Glutamatergic neuron (in vitro differentiated cells): ENCODE measurements around the gene SUN1. TPM values are rescaled to one million over a fixed set of nuclear protein-coding genes. Genes with fewer than 3 reads are reported as not detected.

Experiments used
- DNase-seq: peaks from one replicate; pipeline ENCODE4 v3.0.0; 2022
- H3K27ac Mint-ChIP-seq: one replicate; pipeline ENCODE4 v1.8.0; 2020; ENCODE audit warnings: mild to moderate bottlenecking, mixed read lengths, inconsistent platforms; ENCODE audit not compliant: unreplicated experiment
- H3K27me3 Mint-ChIP-seq: one replicate; pipeline ENCODE4 v1.8.0; 2020; ENCODE audit warnings: mild to moderate bottlenecking, moderate library complexity, mixed read lengths, inconsistent platforms; ENCODE audit not compliant: unreplicated experiment
- H3K36me3 Mint-ChIP-seq: one replicate; pipeline ENCODE4 v1.8.0; 2020; ENCODE audit warnings: mild to moderate bottlenecking, mixed read lengths, inconsistent platforms; ENCODE audit not compliant: unreplicated experiment
- H3K4me1 Mint-ChIP-seq: one replicate; pipeline ENCODE4 v1.8.0; 2020; ENCODE audit warnings: mild to moderate bottlenecking, low read depth, mixed read lengths, inconsistent platforms; ENCODE audit not compliant: unreplicated experiment
- H3K4me3 Mint-ChIP-seq: one replicate; pipeline ENCODE4 v1.8.0; 2020; ENCODE audit warnings: mild to moderate bottlenecking, mixed read lengths, inconsistent platforms; ENCODE audit not compliant: unreplicated experiment
- H3K9me3 Mint-ChIP-seq: one replicate; pipeline ENCODE4 v1.8.0; 2020; ENCODE audit warnings: mild to moderate bottlenecking, moderate library complexity, mixed read lengths, inconsistent platforms; ENCODE audit not compliant: unreplicated experiment
- CTCF ChIP-seq: fragments of 200-600 bp; sonication (generic); IDR thresholded peaks from one replicate; pipeline ENCODE4 v1.5.0; 2021; ENCODE audit not compliant: partially characterized antibody, unreplicated experiment
- total RNA-seq: library from RNA; stranded (reverse); fragmentation: NEBNext Ultra II Directional; extraction: Animal tissue kit (Norgen Biotek cat#: 25700); gene quantifications from one replicate; pipeline ENCODE4 v1.2.1, GENCODE V29; 2021; ENCODE audit not compliant: unreplicated experiment

Gene SUN1
- total RNA-seq, 1 donor from 2014 or later, result 879 TPM

GRCh38 chr7:919114-919442, 86.8 kb downstream of the SUN1 start:
- Mint-ChIP-seq H3K36me3 (no peaks in the 10 kb centered on the region), H3K4me1 (peaks cover 10% of the 10 kb centered on the region), H3K27me3 (peaks cover 8% of the 10 kb centered on the region), H3K27ac (no peak overlapping the region), H3K4me3 (no peak overlapping the region), H3K9me3 (peaks cover 8% of the 10 kb centered on the region)
- DNase-seq, result peak; percentile 9
- TF ChIP-seq CTCF, result no peak

DNA sequence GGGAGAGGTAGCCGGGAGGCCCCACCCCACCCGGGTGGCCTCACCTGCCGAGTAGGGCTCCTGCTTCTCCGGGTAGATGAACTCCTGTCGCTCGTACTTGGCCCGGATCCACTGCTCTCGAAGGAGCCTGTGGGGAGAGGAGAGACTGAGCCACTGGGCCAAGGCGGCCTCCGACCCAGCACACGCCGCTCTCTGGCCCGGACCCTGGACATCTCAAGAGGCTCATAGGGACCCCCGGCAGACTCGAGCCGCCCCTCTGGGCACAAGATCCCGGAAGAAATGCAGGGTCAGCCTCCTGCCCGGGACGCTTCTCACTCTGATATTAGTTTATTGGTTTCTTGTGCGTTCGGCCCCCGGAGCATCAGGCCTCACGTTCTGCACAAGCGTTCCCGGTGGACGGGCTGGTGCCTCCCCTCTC, 87.7 kb downstream of the SUN1 start:
- peaks cover 10% of the 10 kb centered on the region for H3K4me1 Mint-ChIP-seq
- no peaks in the 10 kb centered on the region for H3K36me3 Mint-ChIP-seq
- no peak overlapping the region for H3K27ac Mint-ChIP-seq
- DNase-seq, result peak; percentile 15
- no peak overlapping the region for H3K4me3 Mint-ChIP-seq
- H3K9me3 Mint-ChIP-seq, result peaks cover 8% of the 10 kb centered on the region
- no peak for TF ChIP-seq CTCF
- peaks cover 8% of the 10 kb centered on the region for H3K27me3 Mint-ChIP-seq

GRCh38 chr7:920351-921070, 88.2 kb downstream of the SUN1 start:
- H3K27me3 Mint-ChIP-seq, result peaks cover 8% of the 10 kb centered on the region
- H3K4me1 Mint-ChIP-seq, result peaks cover 8% of the 10 kb centered on the region
- H3K27ac Mint-ChIP-seq, result no peak overlapping the region
- H3K9me3 Mint-ChIP-seq, result peaks cover 8% of the 10 kb centered on the region
- DNase-seq, result peak; percentile 10
- TF ChIP-seq CTCF, result no peak
- no peak overlapping the region for H3K4me3 Mint-ChIP-seq
- H3K36me3 Mint-ChIP-seq, result no peaks in the 10 kb centered on the region

GRCh38 chr7:921071-921461, 88.8 kb downstream of the SUN1 start:
- no peak for TF ChIP-seq CTCF
- Mint-ChIP-seq H3K9me3 (peaks cover 8% of the 10 kb centered on the region), H3K4me3 (no peak overlapping the region), H3K36me3 (no peaks in the 10 kb centered on the region), H3K27ac (no peak overlapping the region), H3K4me1 (peaks cover 2% of the 10 kb centered on the region), H3K27me3 (peaks cover 8% of the 10 kb centered on the region)
- DNase-seq, result peak; percentile 1

DNA sequence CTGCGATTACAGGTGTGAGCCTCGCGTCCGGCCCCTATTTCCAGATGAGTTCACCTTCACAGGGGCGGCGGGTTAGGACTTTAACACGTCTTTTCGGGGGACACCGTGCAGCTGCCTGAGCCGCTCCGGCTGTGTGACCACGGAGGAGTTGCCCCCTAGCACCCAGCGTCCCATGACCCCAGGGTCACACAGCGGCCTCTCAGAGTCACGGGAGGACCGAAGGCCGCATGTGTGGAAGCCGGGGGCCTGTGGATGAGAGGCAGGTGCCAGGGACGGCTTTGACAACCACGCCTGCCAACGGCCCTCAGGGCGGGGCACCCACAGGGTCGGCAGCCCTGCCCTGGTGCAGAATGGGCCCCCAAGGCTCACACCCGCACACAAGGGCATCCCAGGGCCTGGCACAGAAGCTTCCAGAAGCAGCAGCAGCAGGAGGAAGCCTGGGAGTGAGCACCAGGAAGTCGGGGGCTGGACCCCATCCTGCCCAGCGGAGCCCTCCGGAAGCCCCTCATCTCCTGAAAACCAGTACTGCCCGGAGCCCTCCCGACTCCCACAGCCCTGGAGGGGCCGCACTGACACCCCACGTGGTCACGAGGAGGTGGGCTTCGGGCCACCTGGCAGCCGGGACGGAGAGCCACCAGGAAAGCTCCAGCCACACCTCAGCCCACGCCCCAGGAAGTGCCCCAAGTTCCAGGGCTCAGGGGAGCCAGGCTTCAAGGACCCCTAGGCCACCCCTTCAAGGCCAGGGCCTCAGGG, 89.5 kb downstream of the SUN1 start:
- no peak for TF ChIP-seq CTCF
- no peak overlapping the region for H3K27ac Mint-ChIP-seq
- peak; percentile 10 for DNase-seq
- H3K36me3 Mint-ChIP-seq, result no peaks in the 10 kb centered on the region
- peaks cover 8% of the 10 kb centered on the region for H3K9me3 Mint-ChIP-seq
- no peak overlapping the region for H3K4me3 Mint-ChIP-seq
- H3K4me1 Mint-ChIP-seq, result no peaks in the 10 kb centered on the region
- peaks cover 5% of the 10 kb centered on the region for H3K27me3 Mint-ChIP-seq
